GM18499 (cell line): ENCODE data around the gene COBL.

ENCODE experiments used
- ATAC-seq: cut with Tn5 transposase; IDR thresholded peaks from one replicate; pipeline ENCODE4 v1.9.1; 2021; ENCODE audit warnings: moderate number of reproducible peaks; ENCODE audit not compliant: insufficient read depth, unreplicated experiment

The COBL gene

DNA sequence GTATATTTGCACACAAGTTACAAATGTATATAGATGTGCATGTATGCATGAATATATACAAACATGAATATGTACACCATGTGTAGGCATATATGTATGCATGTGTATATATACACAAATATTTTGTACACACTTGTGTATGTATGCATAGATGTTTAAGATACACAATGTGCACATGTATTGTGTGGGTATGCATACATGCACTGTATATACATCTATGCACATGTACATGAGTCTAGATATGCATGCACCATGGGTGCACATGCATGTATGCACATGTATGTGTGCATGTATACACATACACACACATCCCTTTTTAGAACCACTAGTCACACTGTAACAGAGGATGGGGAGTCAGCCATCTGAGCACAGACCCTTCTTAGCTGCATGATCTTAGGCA lies 249.4 kb downstream of the COBL start:
- no peak for ATAC-seq

DNA sequence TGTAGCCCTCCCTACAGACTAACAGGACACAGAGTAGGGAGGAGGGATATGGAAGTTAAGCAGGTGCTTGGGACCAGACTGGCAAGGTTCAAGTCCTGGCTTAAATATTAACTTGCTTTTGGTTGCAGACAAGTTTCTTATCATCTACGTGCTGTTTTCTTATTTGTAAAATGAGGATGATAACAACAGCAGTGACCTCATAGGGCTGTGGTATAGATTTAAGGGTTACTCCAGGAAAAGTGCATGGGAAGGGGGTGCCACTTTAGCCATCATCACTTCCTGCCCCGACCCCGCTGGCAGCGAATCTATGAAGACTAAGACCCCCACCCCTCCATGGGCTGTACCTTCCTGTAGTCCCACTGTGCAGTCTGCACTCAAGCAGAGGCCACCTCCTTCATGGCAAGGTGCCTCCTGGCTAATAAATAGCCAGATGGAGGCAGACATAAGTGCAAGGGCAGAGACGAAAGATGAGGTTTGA lies 250.2 kb downstream of the COBL start:
- ATAC-seq, result no peak

GRCh38 chr7:51065766-51066165 lies 250.8 kb downstream of the COBL start:
- no peak for ATAC-seq

DNA sequence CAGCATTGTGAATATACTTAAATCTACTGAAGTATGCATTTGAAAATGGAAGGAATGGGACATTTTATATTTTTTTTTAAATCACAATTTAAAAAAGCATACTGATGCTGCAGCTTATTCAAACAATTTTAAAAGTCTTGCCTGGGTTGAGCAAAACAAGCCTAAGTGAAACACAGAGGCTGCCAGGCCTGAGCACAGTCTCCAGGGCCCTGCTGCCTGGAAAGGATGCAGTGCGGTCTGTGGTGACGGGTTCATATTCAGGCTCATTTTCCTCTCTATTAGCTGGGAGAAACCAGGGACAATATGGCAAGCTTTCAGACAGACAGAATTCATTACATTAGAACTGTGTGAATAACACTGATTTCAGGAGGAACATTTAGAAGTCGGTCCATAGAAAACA lies 251.9 kb downstream of the COBL start:
- ATAC-seq, result no peak

DNA sequence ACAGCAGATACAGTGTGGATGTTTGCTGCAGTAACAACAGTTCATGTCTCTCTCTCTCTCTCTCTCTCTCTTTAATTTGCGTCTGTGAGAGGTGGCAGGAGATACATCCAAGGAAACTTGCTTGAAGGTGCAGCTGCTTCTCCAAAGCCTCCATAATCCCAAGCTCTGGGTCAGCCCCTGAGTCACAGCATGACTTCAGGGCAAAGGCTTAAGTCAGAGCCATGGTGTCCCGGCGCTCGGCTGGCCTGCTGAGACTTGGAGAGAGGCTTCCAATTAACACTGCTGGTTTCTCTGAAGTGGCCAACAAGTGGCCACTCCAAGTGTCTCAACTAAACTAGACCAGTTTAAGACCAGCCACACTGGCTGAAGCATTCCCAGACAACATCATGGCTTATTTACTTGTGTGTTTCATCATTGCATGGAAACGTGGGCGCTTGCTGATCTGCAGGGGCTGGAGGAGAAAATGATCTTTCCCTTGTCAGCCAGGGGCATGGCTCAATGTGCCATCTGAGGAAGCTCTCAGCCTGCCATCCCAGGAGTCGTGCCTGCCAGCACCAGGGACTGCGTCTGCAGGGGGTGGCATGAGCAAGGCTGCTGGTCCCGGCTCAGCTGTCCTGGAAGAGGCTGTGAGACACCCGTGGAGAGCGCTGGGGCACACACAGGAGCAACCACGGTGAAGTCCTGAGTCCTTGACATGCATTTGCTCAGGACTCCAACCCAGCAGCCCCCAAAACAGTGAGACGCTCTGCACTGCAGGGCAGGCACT lies 254.2 kb downstream of the COBL start:
- no peak for ATAC-seq

- no peak for ATAC-seq
These were observed 256.1 kb downstream of the COBL start for GRCh38 chr7:51060536-51060935.

- ATAC-seq, result no peak
These were observed 257.0 kb downstream of the COBL start for GRCh38 chr7:51059504-51060142.

- ATAC-seq, result no peak
These were observed 257.8 kb downstream of the COBL start for GRCh38 chr7:51058764-51059163.

DNA sequence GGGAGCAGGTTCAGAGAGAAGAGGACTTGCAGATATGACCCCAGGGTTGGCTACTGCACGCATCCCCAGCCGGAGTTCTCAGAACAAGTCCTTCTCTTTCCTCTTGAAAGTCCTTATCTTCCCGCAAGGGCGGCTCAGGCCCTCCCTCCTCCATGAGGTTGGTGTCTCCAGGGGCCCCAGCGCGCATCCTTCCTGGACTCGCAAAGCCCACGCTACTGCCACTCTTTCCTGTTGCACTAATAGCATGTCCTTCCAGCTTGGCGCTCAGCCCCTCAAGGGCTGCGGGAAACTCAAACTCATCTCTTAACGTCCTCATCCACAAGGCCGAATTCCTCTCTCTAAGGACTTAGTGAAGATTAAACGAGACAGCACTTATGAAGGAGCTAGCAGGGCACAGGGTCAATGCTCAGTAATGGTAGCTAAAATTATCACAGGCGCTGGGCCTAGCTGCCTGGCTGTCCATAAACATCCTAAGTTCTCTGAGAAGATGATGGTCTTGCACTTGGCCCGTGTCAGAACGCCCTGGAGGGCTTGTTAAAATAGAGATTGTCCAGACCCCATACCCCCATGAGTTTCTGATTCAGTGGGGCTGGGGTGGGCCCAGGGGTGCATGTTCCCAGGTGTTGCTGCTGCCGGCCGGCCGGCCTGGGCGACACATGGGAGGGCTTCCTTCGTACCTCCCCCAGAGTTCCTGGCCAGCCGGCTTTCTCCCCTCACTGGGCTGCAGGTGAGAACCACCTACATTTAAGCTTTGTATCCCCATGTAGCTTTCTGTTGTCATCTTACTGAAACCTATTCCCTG lies 261.4 kb downstream of the COBL start:
- ATAC-seq, result no peak

DNA sequence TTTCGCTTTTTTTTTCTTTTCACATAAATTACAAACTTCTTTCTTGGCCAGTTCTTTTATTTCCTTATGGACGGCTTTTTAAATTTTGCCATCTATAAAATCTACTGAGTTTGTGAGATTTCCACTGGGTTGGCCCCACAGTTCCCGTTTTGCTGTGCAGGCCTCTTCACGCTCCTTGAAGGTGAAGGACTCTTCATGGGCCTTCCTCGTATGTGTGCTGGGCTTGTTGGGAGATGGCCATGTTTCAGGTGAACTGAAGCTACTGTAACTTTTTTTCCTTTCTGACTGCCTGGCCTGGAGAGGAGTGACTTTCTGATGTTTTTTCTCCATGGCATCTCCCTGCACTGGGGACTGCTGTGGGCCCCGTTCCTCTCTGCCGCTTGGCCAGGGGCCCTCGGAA lies 262.4 kb downstream of the COBL start:
- ATAC-seq, result no peak

- no peak for ATAC-seq
These were observed 263.3 kb downstream of the COBL start for GRCh38 chr7:51053160-51053925.

- no peak for ATAC-seq
These were observed 270.1 kb downstream of the COBL start for GRCh38 chr7:51046482-51046881.

- ATAC-seq, result no peak
These were observed 270.5 kb downstream of the COBL start for GRCh38 chr7:51046103-51046466.

DNA sequence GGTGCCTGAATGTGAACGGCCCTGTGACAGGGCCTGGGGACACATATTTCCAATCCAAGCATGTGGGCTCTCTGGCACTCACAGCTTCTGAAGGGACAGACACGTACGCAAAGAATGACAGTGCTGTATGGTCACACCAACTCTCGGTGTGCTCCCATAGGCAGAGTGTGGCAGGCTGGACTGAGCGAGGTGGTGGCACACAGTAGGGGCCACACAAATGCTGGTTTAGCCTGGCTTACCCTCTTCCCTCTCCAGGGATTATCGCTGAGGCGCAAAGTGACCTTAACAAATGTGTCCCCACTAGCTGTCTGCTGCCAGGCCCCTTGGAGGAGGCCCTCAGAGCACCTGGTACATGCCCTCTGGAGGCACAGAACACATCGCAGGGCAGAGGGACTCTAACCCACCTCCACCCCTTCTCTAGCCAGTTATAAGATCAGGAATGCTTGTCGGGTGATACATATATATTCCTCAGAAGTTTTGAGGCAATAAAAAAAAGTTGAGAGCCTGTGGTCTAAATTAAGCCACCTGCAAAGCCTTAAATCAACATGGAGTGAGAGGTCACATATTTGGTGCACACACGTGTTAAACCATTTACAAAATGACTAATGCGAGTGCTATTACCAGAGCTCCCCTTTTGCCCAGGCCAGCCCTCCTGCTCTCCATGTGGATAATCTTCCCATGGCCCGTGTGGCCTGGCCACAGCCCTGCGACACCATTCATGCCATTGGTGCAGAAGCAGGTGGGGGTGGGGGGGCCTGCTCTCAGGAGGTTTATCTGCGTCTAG lies 271.1 kb downstream of the COBL start:
- no peak for ATAC-seq

- no peak for ATAC-seq
These were observed 273.1 kb downstream of the COBL start for GRCh38 chr7:51043461-51043860.

DNA sequence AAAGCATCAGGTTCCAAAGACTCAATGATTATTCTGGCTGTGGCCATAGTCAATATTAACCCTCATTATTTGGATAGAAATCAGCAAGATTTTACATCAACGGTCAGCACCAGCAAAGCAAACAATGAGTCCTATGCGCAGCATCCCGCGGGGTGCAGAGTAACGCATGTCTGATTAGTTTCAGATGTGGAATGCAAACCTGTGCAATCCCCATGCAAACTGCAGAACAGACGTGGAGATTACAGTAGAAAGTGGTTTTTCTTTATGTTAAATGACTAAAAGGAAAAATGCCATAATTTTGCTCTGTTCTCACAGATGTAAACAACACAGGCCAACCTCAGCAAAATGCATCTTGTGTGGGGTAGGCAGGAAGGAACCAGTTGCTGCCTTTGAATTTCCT lies 275.8 kb downstream of the COBL start:
- ATAC-seq, result no peak

DNA sequence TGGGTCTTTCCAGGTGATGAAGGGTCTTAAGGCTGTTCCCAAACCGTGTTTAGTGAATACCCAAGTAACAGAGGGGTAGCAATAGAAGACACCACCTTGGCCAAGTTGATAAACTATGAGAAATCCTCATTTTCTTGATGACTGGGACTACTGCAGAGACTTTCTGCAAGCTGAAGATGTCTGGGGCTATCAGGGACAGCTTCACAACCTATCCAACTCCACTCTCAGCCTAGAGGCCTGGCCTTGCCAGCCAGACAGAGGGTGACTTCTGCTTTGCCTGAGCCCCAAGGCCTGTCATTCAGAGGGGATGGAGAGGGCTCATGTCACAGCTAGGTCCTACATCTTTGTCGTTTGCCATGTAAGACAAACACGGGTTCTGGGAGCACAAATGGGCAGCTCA lies 278.0 kb downstream of the COBL start:
- ATAC-seq, result no peak

GRCh38 chr7:51035716-51036115 lies 280.9 kb downstream of the COBL start:
- no peak for ATAC-seq

DNA sequence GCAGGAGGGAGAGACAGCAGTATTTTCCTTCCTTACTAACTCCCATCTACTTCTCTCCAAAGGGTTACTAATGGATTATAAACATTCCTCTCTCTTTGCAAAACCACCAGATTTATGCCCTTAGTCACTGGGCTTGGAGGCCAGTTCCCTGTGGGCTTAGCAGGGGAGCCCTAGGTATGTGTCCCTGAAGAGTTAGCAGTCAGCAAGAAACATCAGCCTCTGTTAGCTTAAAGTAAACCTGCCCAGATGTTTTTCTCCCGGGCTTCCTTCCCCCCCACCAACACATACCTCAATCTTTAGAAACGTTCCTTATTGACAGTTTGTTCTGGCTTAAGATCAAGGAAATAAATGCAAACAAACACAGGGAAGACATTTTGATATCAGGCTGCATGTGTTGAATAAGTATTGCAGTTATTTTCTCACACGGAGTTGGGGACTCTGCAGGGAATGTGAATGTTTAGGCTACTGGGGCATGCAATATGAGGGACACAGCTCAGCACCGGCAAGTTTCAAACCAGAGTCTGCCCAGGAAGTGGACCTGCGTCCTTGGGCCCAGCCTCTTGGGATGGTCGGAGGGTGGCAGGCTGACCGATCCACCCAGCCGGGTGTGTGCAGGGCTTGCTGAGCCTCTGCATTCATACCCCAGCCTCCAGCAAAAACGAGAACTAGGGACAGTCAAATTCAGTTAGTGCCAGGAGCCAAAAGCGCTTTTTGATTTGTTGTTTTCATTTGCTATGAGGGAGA lies 281.9 kb downstream of the COBL start:
- no peak for ATAC-seq
